Trophoblast cell (in vitro differentiated cells and primary cell): Measurements from ENCODE around the gene SYT1.

Experiments used
- DNase-seq, 2 donors: peaks; one replicate each; pipeline ENCODE4 v3.0.0-alpha.2; 2016
- H2AFZ ChIP-seq: 2 replicates; pipeline ENCODE4 v1.6.1; 2013; ENCODE audit warnings: low read length, moderate library complexity, mild to moderate bottlenecking; ENCODE audit not compliant: insufficient read depth, poor library complexity
- H2AK5ac ChIP-seq: 2 replicates; pipeline ENCODE4 v1.6.1; 2013; ENCODE audit warnings: mild to moderate bottlenecking, low read length
- H2BK120ac ChIP-seq: 2 replicates; pipeline ENCODE4 v1.6.1; 2013; ENCODE audit warnings: low read length, mild to moderate bottlenecking, moderate library complexity; ENCODE audit not compliant: insufficient read depth, poor library complexity
- H2BK12ac ChIP-seq: 2 replicates; pipeline ENCODE4 v1.6.1; 2013; ENCODE audit warnings: mild to moderate bottlenecking, low read length, moderate library complexity
- H2BK5ac ChIP-seq: 2 replicates; pipeline ENCODE4 v1.6.1; 2013; ENCODE audit warnings: low read length, low read depth, moderate library complexity, mild to moderate bottlenecking; ENCODE audit not compliant: poor library complexity
- H3K14ac ChIP-seq: 2 replicates; pipeline ENCODE4 v1.6.1; 2013; ENCODE audit warnings: mild to moderate bottlenecking, low read length
- H3K18ac ChIP-seq: 2 replicates; pipeline ENCODE4 v1.6.1; 2013; ENCODE audit warnings: mild to moderate bottlenecking, low read length
- H3K23ac ChIP-seq: 2 replicates; pipeline ENCODE4 v1.6.1; 2013; ENCODE audit warnings: low read length
- H3K27ac ChIP-seq: 2 replicates; pipeline ENCODE4 v1.5.1; 2013; ENCODE audit warnings: low read depth, mild to moderate bottlenecking, inconsistent platforms, low read length, moderate library complexity
- H3K27me3 ChIP-seq: 2 replicates; pipeline ENCODE4 v1.6.1; 2013; ENCODE audit warnings: inconsistent platforms, mild to moderate bottlenecking, low read length, moderate library complexity; ENCODE audit not compliant: insufficient read depth
- H3K36me3 ChIP-seq, 2 experiments: 1 replicate in 1 of 2; 2 replicates in 1 of 2; pipeline ENCODE4 v1.6.1; 2013; ENCODE audit warnings: low read length in 2 of 2, mild to moderate bottlenecking in 2 of 2, moderate library complexity in 1 of 2; ENCODE audit not compliant: insufficient read depth in 2 of 2, control insufficient read depth in 1 of 2
- H3K4ac ChIP-seq: 2 replicates; pipeline ENCODE4 v1.6.1; 2013; ENCODE audit warnings: low read depth, mild to moderate bottlenecking, low read length, moderate library complexity
- H3K4me1 ChIP-seq, 2 experiments: 1 replicate in 1 of 2; 2 replicates in 1 of 2; pipeline ENCODE4 v1.6.1; 2013; ENCODE audit warnings: low read length in 2 of 2, mild to moderate bottlenecking in 2 of 2, moderate library complexity in 1 of 2; ENCODE audit not compliant: insufficient read depth in 2 of 2, control insufficient read depth in 1 of 2
- H3K4me2 ChIP-seq: 2 replicates; pipeline ENCODE4 v1.6.1; 2013; ENCODE audit warnings: inconsistent platforms, mild to moderate bottlenecking, low read length, moderate library complexity
- H3K4me3 ChIP-seq: 2 replicates; pipeline ENCODE4 v1.5.1; 2013; ENCODE audit warnings: mild to moderate bottlenecking, low read depth, low read length, inconsistent platforms
- H3K79me1 ChIP-seq: one replicate; pipeline ENCODE4 v1.6.1; 2013; ENCODE audit warnings: low read length
- H3K79me2 ChIP-seq: 2 replicates; pipeline ENCODE4 v1.6.1; 2013; ENCODE audit warnings: low read length, mild to moderate bottlenecking; ENCODE audit not compliant: control insufficient read depth, insufficient read depth, poor library complexity
- H3K9ac ChIP-seq: 2 replicates; pipeline ENCODE4 v1.6.1; 2013; ENCODE audit warnings: mild to moderate bottlenecking, low read length
- H3K9me3 ChIP-seq: 2 replicates; pipeline ENCODE4 v1.6.1; 2013; ENCODE audit warnings: low read depth, mild to moderate bottlenecking, control low read depth, inconsistent platforms, low read length; ENCODE audit not compliant: insufficient read depth
- H4K12ac ChIP-seq: 2 replicates; pipeline ENCODE4 v1.6.1; 2013; ENCODE audit warnings: low read depth, mild to moderate bottlenecking, low read length, moderate library complexity
- H4K8ac ChIP-seq: 2 replicates; pipeline ENCODE4 v1.6.1; 2013; ENCODE audit warnings: low read depth, mild to moderate bottlenecking, low read length, moderate library complexity
- H4K91ac ChIP-seq: one replicate; pipeline ENCODE4 v1.6.1; 2013; ENCODE audit warnings: low read depth, mild to moderate bottlenecking, low read length, moderate library complexity
- WGBS: extraction: QIAGEN DNeasy Blood & Tissue Kit; methylation state at CpG from one replicate; pipeline ENCODE4 v1.1.7; 2013; ENCODE audit warnings: missing lambda C conversion rate; ENCODE audit not compliant: insufficient read length, insufficient coverage; ENCODE audit errors: extremely low coverage; 5-methylcytosine and 5-hydroxymethylcytosine counted together

SYT1 gene

GRCh38 chr12:79056775-79057174, 192.2 kb downstream of the SYT1 start:
- H3K27ac ChIP-seq, result no peak overlapping the region
- no peaks in the 10 kb centered on the region for H3K79me2 ChIP-seq
- no peak overlapping the region for H2BK5ac ChIP-seq
- H3K4me2 ChIP-seq, result no peak overlapping the region
- H3K4me1 ChIP-seq, result no peaks in the 10 kb centered on the region
- no peak overlapping the region for H4K8ac ChIP-seq
- H3K36me3 ChIP-seq, result no peaks in the 10 kb centered on the region
- no peaks in the 10 kb centered on the region for H3K27me3 ChIP-seq
- H3K23ac ChIP-seq, result no peak overlapping the region
- no peaks in the 10 kb centered on the region for H3K79me1 ChIP-seq
- no peak overlapping the region for H4K91ac ChIP-seq
- no peak overlapping the region for H2BK120ac ChIP-seq
- H3K14ac ChIP-seq, result no peak overlapping the region
- no peaks in the 10 kb centered on the region for H3K9me3 ChIP-seq
- no peak overlapping the region for H4K12ac ChIP-seq
- no peak overlapping the region for H3K18ac ChIP-seq
- H2BK12ac ChIP-seq, result no peak overlapping the region
- H2AFZ ChIP-seq, result no peak overlapping the region
- DNase-seq, result no peak
- no peak overlapping the region for H3K9ac ChIP-seq
- H3K4ac ChIP-seq, result no peak overlapping the region
- no peak overlapping the region for H2AK5ac ChIP-seq
- H3K4me3 ChIP-seq, result no peak overlapping the region

- H2AFZ ChIP-seq, result no peak overlapping the region
- no peak overlapping the region for H2BK12ac ChIP-seq
- no peak overlapping the region for H2BK120ac ChIP-seq
- no peaks in the 10 kb centered on the region for H3K4me1 ChIP-seq
- H3K9ac ChIP-seq, result no peak overlapping the region
- H3K27ac ChIP-seq, result no peak overlapping the region
- no peak overlapping the region for H4K12ac ChIP-seq
- H3K36me3 ChIP-seq, result no peaks in the 10 kb centered on the region
- no peaks in the 10 kb centered on the region for H3K9me3 ChIP-seq
- H4K91ac ChIP-seq, result no peak overlapping the region
- no peak overlapping the region for H4K8ac ChIP-seq
- no peak overlapping the region for H3K14ac ChIP-seq
- H2AK5ac ChIP-seq, result no peak overlapping the region
- H3K23ac ChIP-seq, result no peak overlapping the region
- H3K4ac ChIP-seq, result no peak overlapping the region
- no peaks in the 10 kb centered on the region for H3K27me3 ChIP-seq
- no peak overlapping the region for H3K4me2 ChIP-seq
- H3K79me1 ChIP-seq, result no peaks in the 10 kb centered on the region
- DNase-seq, result no peak
- no peaks in the 10 kb centered on the region for H3K79me2 ChIP-seq
- H3K4me3 ChIP-seq, result no peak overlapping the region
- no peak overlapping the region for H2BK5ac ChIP-seq
- H3K18ac ChIP-seq, result no peak overlapping the region
Observed at GRCh38 chr12:79057540-79057939, 193.0 kb downstream of the SYT1 start.

GRCh38 chr12:79058342-79058741, 193.8 kb downstream of the SYT1 start:
- WGBS, result no CpG with 5 or more reads among the region's 1 CpG
- Histone ChIP-seq H3K27ac (peak overlapping the region; percentile 47), H3K23ac (no peak overlapping the region), H3K9me3 (no peaks in the 10 kb centered on the region), H3K4me2 (peak overlapping the region; percentile 48), H3K18ac (no peak overlapping the region), H3K4ac (no peak overlapping the region), H3K4me3 (no peak overlapping the region), H4K8ac (no peak overlapping the region), H3K27me3 (no peaks in the 10 kb centered on the region), H2BK12ac (no peak overlapping the region), H4K91ac (no peak overlapping the region), H4K12ac (no peak overlapping the region), H3K14ac (no peak overlapping the region), H3K9ac (no peak overlapping the region), H2AFZ (no peak overlapping the region), H2BK120ac (no peak overlapping the region), H3K79me1 (no peaks in the 10 kb centered on the region), H3K79me2 (no peaks in the 10 kb centered on the region), H2AK5ac (no peak overlapping the region), H3K36me3 (no peaks in the 10 kb centered on the region), H2BK5ac (no peak overlapping the region), H3K4me1 (no peaks in the 10 kb centered on the region)
- peak in 1 of 2 donors; percentile 58 for DNase-seq

DNA sequence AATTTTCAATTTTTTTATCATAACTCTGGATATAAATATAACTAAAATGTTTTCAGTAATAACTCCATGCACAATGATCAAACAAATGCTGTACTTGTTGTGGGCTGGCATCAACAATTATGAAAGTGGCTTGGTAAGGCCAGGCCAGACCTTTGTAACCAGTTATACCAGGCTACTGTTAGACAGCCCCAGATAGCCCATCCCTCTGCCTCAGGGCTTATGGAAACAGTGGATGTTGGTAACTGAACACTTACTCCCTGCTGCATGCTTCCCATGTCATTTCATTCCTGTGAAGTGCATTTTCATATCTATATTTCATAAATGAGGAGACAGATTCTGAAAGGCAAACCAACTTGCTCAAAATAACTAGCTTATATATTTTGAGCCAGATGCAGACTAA, 195.0 kb downstream of the SYT1 start:
- Histone ChIP-seq H3K4me1 (no peaks in the 10 kb centered on the region), H4K91ac (no peak overlapping the region), H3K23ac (no peak overlapping the region), H3K14ac (no peak overlapping the region), H2BK5ac (no peak overlapping the region), H3K4me2 (no peak overlapping the region), H4K12ac (no peak overlapping the region), H4K8ac (no peak overlapping the region), H2BK120ac (no peak overlapping the region), H3K4ac (no peak overlapping the region), H3K27ac (no peak overlapping the region), H3K9ac (no peak overlapping the region), H2AK5ac (no peak overlapping the region), H3K79me1 (no peaks in the 10 kb centered on the region), H3K79me2 (no peaks in the 10 kb centered on the region), H3K27me3 (no peaks in the 10 kb centered on the region), H3K36me3 (no peaks in the 10 kb centered on the region), H3K9me3 (no peaks in the 10 kb centered on the region), H2BK12ac (peak overlapping the region; percentile 79), H3K4me3 (no peak overlapping the region), H2AFZ (no peak overlapping the region), H3K18ac (no peak overlapping the region)
- peak in 1 of 2 donors; percentile 34 for DNase-seq

GRCh38 chr12:79063258-79063657, 198.7 kb downstream of the SYT1 start:
- H3K4ac ChIP-seq, result no peak overlapping the region
- H2AK5ac ChIP-seq, result no peak overlapping the region
- no peak overlapping the region for H2AFZ ChIP-seq
- no peak overlapping the region for H3K14ac ChIP-seq
- H3K4me2 ChIP-seq, result no peak overlapping the region
- no peaks in the 10 kb centered on the region for H3K4me1 ChIP-seq
- H3K79me1 ChIP-seq, result no peaks in the 10 kb centered on the region
- H2BK12ac ChIP-seq, result no peak overlapping the region
- peak overlapping the region; percentile 20 for H3K27ac ChIP-seq
- H2BK5ac ChIP-seq, result no peak overlapping the region
- no peak for DNase-seq
- no peak overlapping the region for H4K12ac ChIP-seq
- H3K9me3 ChIP-seq, result no peaks in the 10 kb centered on the region
- whole genome bisulfite sequencing, result no CpG with 5 or more reads among the region's 1 CpG
- H3K9ac ChIP-seq, result no peak overlapping the region
- H4K8ac ChIP-seq, result no peak overlapping the region
- no peaks in the 10 kb centered on the region for H3K27me3 ChIP-seq
- no peaks in the 10 kb centered on the region for H3K36me3 ChIP-seq
- no peak overlapping the region for H3K23ac ChIP-seq
- no peak overlapping the region for H3K18ac ChIP-seq
- H3K4me3 ChIP-seq, result no peak overlapping the region
- no peak overlapping the region for H4K91ac ChIP-seq
- H3K79me2 ChIP-seq, result no peaks in the 10 kb centered on the region
- H2BK120ac ChIP-seq, result no peak overlapping the region
